ENCODE measurements around the gene VAV1. TPM values are rescaled to one million over a fixed set of nuclear protein-coding genes. Genes with fewer than 3 reads are reported as not detected.

The VAV1 gene
- total RNA-seq, 8 experiments from 2014 or later: 0.29 to 0.66 (median 0.36) TPM; not detected in 4

DNA sequence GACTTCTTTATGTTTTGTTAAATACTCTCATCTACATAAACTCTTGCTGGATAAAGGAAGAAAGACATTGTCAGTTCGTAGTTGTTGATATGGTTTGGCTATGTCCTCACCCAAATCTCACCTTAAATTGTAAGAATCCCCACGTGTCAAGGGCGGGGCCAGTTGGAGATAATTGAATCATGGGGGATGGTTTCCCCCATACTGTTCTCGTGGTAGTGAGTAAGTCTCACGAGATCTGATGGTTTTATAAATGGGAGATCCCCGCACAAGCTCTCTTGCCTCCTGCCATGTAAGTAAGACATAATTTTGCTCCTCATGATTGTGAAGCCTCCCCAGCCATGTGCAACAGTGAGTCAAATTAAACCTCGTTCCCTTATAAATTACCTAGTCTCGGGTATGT lies 118.4 kb downstream of the VAV1 start:
- WGBS, 10 experiments: 0 to 100% (median 30%) methylated on average over 1 to 8 of the region's 8 CpGs
- H3K4me3 ChIP-seq: no peak overlapping the region
- ATAC-seq (replicated peaks in 6 of 8): no peak
- H3K27ac ChIP-seq: no peak overlapping the region
- in situ Hi-C loops (cut with MboI; ENCODE audit: low pct_unique_long_range_greater_than_20kb in 2 of 9, low sequenced_read_pairs in 9 of 9, unreplicated experiment in 9 of 9): no loop called here
- H3K4me1 ChIP-seq (replicated peaks in 1 of 2): no peaks in the 10 kb centered on the region

DNA sequence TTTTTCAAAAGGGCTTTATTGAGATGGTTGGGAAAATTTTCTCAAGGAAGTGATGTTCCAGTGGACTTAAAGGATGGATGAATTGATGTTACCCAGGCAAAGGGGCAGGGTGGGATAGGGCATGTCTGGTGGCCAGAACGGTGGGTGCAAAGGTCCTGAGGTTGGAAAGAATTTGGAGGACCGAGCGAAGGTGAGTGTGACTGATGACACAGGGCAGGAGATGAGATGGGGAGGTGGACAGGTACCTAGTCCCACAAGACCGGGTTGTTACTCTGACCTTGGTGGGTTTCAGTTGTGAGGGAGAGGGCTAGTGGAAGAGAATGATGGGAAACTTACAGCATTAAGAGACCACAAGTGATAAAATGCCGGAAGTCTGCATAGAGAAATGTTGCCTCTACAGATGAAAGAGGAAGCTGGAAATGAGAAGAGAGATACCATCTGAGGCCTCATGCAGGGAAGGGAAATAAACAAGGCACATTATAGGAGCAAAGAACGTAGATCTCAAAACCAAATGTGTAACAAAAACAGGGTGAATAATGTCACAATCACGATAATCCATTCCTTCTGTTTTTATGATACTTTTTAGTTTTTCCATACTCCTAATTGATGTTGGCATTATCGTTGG lies 119.4 kb downstream of the VAV1 start:
- in situ Hi-C loops (cut with MboI; ENCODE audit: low pct_unique_long_range_greater_than_20kb in 2 of 9, low sequenced_read_pairs in 9 of 9, unreplicated experiment in 9 of 9): no loop called here
- no peak for ATAC-seq (replicated peaks in 6 of 8)
- 15 to 83% (median 51%) methylated on average over 1 to 7 of the region's 8 CpGs for WGBS, 10 experiments
- Histone ChIP-seq H3K4me1 (replicated peaks in 1 of 2) (no peaks in the 10 kb centered on the region), H3K27ac (no peak overlapping the region), H3K4me3 (no peak overlapping the region)

DNA sequence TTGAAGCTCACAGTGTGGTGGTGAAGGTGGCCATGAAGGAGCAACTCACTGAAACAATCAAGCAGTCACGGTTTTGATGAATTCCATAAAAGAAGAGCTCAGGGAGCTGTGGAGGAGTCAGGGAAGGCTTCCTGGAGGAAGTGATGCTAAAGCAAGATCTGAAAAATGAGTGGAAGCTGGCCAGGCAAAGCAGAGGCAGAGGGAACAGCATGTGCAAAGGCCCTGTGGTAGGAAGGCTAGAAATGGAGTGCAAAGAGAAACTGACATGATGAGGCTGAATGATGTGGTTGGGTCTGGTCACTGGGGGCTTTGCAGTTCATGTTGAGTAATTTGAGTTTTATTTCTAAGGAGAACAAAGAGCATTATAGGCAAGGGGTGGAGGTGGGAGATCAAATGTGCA lies 121.8 kb downstream of the VAV1 start:
- Histone ChIP-seq H3K4me3 (no peak overlapping the region), H3K4me1 (replicated peaks in 1 of 2) (no peaks in the 10 kb centered on the region), H3K27ac (no peak overlapping the region)
- no peak for ATAC-seq (replicated peaks in 6 of 8)
- 0 to 78% (median 29%) methylated on average over 1 of the region's 1 CpG; no CpG with 5 or more reads in 3 of the 10 experiments for WGBS, 10 experiments
- in situ Hi-C loops (cut with MboI; ENCODE audit: low pct_unique_long_range_greater_than_20kb in 2 of 9, low sequenced_read_pairs in 9 of 9, unreplicated experiment in 9 of 9): no loop called here

DNA sequence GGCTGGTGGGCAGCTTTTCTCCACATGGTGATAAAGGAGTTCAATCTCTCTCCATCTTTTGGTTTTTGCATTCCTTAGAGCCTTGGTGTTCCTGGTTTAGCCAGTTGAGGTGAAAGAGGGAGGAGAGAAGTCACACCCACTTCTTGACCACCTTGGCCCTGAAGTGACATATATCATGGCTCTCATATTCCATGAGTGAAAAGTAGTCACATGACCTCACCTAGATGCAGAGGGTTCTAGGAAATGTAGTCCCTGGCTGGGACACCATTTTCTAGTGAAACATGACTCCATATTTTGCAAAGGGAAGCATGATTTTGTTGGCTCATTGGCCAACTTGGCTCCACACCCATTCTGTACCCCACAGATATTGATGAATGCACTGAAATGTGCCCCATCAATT lies 130.9 kb downstream of the VAV1 start:
- ATAC-seq (replicated peaks in 6 of 8): no peak
- no peaks in the 10 kb centered on the region for H3K4me1 ChIP-seq (replicated peaks in 1 of 2)
- H3K4me3 ChIP-seq: no peak overlapping the region
- in situ Hi-C loops (cut with MboI; ENCODE audit: low pct_unique_long_range_greater_than_20kb in 2 of 9, low sequenced_read_pairs in 9 of 9, unreplicated experiment in 9 of 9): no loop called here
- no peak overlapping the region for H3K27ac ChIP-seq

DNA sequence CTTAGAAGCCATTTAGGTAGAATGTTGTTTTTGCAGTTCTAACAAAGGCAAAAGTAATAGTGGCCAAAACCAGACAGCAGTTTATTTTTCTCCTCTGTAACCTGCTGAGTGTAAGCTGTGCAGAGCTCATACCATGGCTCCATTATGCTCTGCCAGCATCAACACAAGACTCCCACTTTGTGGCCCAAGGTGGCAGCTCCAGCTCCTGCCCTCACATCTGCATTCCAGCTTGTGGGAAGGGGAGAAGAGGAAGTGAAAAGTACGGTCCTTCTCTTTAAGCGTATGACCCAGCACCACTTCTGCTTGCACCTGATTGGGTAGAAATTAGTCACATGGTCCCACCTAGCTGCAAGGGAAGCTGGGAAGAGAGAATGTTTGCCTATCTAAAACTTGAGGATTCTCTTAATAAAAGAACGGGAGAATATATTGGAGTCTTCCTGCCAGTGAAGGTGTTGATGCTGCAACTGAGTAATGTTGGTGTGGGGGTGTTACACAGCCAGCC lies 134.1 kb downstream of the VAV1 start:
- in situ Hi-C loops (cut with MboI; ENCODE audit: low pct_unique_long_range_greater_than_20kb in 2 of 9, low sequenced_read_pairs in 9 of 9, unreplicated experiment in 9 of 9): no loop called here
- no peak overlapping the region for H3K27ac ChIP-seq
- 0 to 67% (median 25%) methylated on average over 1 to 3 of the region's 3 CpGs; no CpG with 5 or more reads in 4 of the 10 experiments for WGBS, 10 experiments
- no peaks in the 10 kb centered on the region for H3K4me1 ChIP-seq (replicated peaks in 1 of 2)
- H3K4me3 ChIP-seq: no peak overlapping the region
- no peak for ATAC-seq (replicated peaks in 6 of 8)

Other genes starting within 250 kb of the VAV1 start
- 100 to 1,000 TPM in 1 of 8 experiments, 10 to 100 TPM in 2, 1 to 10 TPM in 5; 1.7 to 118 (median 5.9) TPM for gene TNFSF9, start 241.7 kb upstream of the VAV1 start, total RNA-seq
- 100 to 1,000 TPM in 3 of 8 experiments, 10 to 100 TPM in 2, 1 to 10 TPM in 2, under 1 TPM in 1; 0.71 to 175 (median 11.5) TPM for gene CD70, start 181.6 kb upstream of the VAV1 start, total RNA-seq
- gene TNFSF14, start 102.5 kb upstream of the VAV1 start, total RNA-seq: under 1 TPM in 6 of 8 experiments, not detected in 2; 0.04 to 0.77 (median 0.32) TPM
- gene C3, start 52.1 kb upstream of the VAV1 start, total RNA-seq: 100 to 1,000 TPM in 3 of 8 experiments, 1 to 10 TPM in 2, under 1 TPM in 2, not detected in 1; 0.29 to 441 (median 3.3) TPM
- gene GPR108, start 35.1 kb upstream of the VAV1 start, total RNA-seq: 10 to 100 TPM; 19.0 to 76.9 (median 31.0) TPM
- gene TRIP10, start 33.0 kb upstream of the VAV1 start, total RNA-seq: 10 to 100 TPM in 3 of 8 experiments, 1 to 10 TPM in 5; 5.8 to 28.7 (median 9.2) TPM
- gene SH2D3A, start 5.3 kb upstream of the VAV1 start, total RNA-seq: 1 to 10 TPM in 3 of 8 experiments, under 1 TPM in 5; 0.07 to 3.1 (median 0.29) TPM
- not detected for gene ADGRE1, start 114.9 kb downstream of the VAV1 start, total RNA-seq
- gene MBD3L2B, start 248.7 kb downstream of the VAV1 start, total RNA-seq: not detected